Measurements from ENCODE around the gene CLEC20A.

CLEC20A gene

DNA sequence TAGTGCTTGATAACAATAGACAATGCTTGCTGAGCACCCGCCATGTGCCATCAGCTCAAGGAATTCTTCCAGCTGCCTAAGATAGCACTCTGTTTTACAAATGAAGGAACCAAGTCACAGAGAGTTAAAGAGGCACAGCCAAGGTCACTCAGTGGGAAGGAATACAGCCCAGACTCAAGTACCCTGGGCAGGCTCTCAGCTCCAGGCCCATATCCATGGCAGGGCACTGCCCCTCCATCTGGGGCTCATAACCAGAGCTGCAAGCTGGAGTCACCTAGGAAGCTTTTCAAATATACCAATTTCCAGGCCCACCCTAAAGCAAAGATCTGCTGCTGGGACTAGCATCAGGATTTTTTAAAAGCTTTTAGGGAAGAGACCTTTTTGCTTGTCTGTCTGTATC, 1.6 kb downstream of the CLEC20A start:
- DNase-seq (ENCODE audit: low read depth) = no peak
- TF ChIP-seq, protein P1, sequence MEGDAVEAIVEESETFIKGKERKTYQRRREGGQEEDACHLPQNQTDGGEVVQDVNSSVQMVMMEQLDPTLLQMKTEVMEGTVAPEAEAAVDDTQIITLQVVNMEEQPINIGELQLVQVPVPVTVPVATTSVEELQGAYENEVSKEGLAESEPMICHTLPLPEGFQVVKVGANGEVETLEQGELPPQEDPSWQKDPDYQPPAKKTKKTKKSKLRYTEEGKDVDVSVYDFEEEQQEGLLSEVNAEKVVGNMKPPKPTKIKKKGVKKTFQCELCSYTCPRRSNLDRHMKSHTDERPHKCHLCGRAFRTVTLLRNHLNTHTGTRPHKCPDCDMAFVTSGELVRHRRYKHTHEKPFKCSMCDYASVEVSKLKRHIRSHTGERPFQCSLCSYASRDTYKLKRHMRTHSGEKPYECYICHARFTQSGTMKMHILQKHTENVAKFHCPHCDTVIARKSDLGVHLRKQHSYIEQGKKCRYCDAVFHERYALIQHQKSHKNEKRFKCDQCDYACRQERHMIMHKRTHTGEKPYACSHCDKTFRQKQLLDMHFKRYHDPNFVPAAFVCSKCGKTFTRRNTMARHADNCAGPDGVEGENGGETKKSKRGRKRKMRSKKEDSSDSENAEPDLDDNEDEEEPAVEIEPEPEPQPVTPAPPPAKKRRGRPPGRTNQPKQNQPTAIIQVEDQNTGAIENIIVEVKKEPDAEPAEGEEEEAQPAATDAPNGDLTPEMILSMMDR (conservative IDR thresholded peaks at IDR 0.05; ENCODE audit: low read depth, low read length) = no peak

DNA sequence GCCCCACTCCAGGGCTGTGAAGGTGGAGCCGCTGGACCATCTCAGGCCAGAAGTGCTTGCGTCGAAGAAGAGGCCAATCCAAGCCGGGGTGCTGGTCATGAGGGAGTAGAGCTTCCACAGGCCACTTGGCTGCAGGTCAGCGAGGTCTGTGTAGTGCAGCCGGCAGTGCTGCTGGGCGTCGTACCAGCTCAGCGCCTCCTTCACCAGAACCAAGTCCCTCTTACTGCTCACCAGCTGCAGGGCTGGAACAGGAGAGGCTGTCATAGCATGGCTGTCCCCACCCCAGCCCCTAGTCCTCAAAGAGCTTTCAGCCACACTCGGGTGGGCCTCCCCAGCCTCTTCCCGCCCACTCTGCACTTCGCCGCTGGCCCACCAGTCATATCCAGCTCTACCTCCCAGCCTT, 2.2 kb downstream of the CLEC20A start:
- H3K4me3 ChIP-seq (ENCODE audit: low read depth, low read length) = no peak overlapping the region
- TF ChIP-seq, protein P1 (conservative IDR thresholded peaks at IDR 0.05; ENCODE audit: low read depth, low read length) = no peak
- no peak for DNase-seq (ENCODE audit: low read depth)

More for the DNA sequence above, 1.6 kb downstream of the CLEC20A start:
- H3K4me3 ChIP-seq (ENCODE audit: low read depth, low read length) = no peak overlapping the region

DNA sequence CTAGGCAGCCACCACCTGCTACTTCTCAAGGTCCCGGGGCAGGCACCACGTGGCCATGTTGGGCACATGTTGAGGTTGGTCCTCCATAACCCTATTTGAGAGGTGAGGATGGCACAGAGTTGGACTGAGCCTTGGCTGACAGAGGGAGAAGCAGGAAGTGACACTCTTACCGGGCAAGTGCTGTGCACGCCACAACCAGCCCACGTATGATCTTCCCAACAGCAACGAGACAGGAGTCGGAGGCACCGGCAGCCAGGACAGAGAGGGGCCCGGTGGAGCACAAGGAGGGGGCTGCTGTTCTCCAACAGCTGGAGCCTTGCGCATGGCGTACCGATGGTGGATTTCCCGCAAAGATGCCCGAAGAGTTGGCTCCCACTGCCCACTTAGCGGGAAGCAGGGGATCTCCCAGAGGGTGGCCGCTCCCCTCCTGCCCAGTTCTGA, 3.4 kb downstream of the CLEC20A start:
- no peak overlapping the region for H3K4me3 ChIP-seq (ENCODE audit: low read depth, low read length)
- DNase-seq (ENCODE audit: low read depth) = no peak
- TF ChIP-seq, protein P1 (conservative IDR thresholded peaks at IDR 0.05; ENCODE audit: low read depth, low read length) = no peak

DNA sequence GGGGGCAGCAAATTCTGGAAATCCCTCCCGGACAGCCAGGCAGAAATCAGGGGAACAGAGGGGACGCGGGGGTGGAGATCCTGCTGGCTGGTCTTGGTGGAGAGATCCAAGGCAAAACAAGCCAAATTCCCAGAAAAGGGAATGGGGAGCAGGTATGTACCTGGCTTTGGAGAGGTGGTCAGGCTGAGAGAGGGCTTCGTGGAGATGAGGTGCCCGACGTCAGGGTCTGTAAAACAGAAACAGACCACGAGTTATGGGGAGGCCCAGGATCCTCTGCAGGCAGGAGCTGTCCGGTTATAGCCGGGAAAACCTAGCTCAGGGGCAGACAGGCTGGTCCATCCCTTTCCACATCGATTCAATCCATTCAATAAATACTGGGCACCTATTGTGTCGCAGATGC, 4.4 kb downstream of the CLEC20A start:
- no peak for DNase-seq (ENCODE audit: low read depth)
- TF ChIP-seq, protein P1 (conservative IDR thresholded peaks at IDR 0.05; ENCODE audit: low read depth, low read length) = no peak
- H3K4me3 ChIP-seq (ENCODE audit: low read depth, low read length) = no peak overlapping the region

DNA sequence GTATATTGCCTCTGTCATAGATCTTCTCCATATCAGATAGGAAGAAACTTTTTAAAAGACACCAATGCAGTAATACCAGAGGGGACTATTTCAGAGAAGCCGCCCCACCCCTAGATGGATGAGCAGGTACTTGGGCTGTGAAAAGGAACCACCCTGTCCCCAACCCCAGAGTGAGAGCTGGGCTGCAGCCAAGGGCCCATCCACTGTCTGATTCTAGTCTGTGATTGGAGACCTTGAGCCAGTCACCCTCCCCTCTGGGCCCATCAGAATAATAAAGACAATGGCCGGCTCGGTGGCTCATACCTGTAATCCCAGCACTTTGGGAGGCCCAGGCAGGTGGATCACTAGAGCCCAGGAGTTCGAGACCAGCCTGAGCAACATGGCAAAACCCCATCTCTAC, 5.0 kb downstream of the CLEC20A start:
- DNase-seq (ENCODE audit: low read depth) = no peak
- TF ChIP-seq, protein P1 (conservative IDR thresholded peaks at IDR 0.05; ENCODE audit: low read depth, low read length) = no peak
- H3K4me3 ChIP-seq (ENCODE audit: low read depth, low read length) = no peak overlapping the region

DNA sequence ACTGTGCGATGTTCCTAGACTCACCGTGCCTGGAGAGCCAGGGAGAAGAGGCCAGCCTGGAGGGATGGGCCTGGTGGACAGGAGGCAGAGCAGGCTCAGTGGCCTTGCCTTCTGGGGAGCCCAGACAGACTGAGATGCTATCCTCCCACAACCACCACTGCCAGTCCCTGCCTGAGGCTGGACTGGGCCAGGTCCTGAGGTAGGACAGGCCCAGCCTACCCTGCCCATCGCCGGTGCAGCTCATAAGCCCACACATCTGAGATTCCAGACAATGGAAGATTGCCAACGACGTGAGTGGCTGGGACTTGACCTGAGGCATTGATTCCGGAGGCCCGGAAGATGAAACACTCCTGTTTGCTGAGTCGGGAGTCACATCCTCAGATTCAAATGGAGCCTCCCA, 5.8 kb downstream of the CLEC20A start:
- TF ChIP-seq, protein P1 (conservative IDR thresholded peaks at IDR 0.05; ENCODE audit: low read depth, low read length) = no peak
- no peak overlapping the region for H3K4me3 ChIP-seq (ENCODE audit: low read depth, low read length)
- DNase-seq (ENCODE audit: low read depth) = no peak

DNA sequence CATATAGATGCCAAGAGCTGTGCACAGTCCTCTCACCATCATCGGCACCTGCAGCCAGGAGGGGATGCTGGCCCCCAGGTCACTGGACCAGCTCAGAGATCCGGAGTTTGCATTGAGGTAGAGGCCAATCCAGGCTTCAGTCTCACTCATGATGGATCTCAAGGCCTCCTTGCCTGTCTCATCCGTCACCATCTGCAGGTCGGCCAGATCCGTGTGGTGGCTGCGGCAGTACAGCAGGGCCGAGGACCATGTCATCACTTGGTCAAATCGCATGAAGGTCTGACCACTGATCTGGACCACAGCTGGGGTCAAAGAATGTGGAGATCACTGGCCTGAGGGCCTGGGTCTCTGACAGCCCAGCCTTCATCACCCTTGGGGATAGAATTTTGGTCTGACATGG, 6.6 kb downstream of the CLEC20A start:
- TF ChIP-seq, protein P1 (conservative IDR thresholded peaks at IDR 0.05; ENCODE audit: low read depth, low read length) = no peak
- H3K4me3 ChIP-seq (ENCODE audit: low read depth, low read length) = no peak overlapping the region
- DNase-seq (ENCODE audit: low read depth) = no peak
